Measurements from ENCODE around the gene RTN4IP1. TPM values are rescaled to one million over a fixed set of nuclear protein-coding genes. Genes with fewer than 3 reads are reported as not detected.

RTN4IP1 gene
- total and polyA plus RNA-seq, 2 of the 13 experiments (the other 11 are each of a cell fraction or from before 2014, with no cell fraction given), result 5.5 to 17.2 TPM

GRCh38 chr6:106572436-106572835, 56.9 kb downstream of the RTN4IP1 start:
- no peak overlapping the region for H3K27ac ChIP-seq (ENCODE audit: extremely low read length, insufficient read depth, low read length)
- H3K4me3 ChIP-seq (replicated peaks in 1 of 3; ENCODE audit: insufficient read depth in 1 of 3, low read depth in 2 of 3, low read length in 3 of 3), result no peak overlapping the region
- in situ Hi-C loops (cut with HindIII; ENCODE audit: extremely low pct_ligation_motif_present, low pct_unique_long_range_greater_than_20kb), result no loop called here
- DNase-seq (ENCODE audit: low spot score), result no peak
- 87% methylated on average over 5 of the region's 5 CpGs for WGBS (ENCODE audit: low lambda C conversion rate)
- H2AFZ ChIP-seq (ENCODE audit: low read length), result no peak overlapping the region
- no peak for TF ChIP-seq ZNF747 (CRISPR knock-in tag; IDR thresholded peaks at IDR 0.05; ENCODE audit: borderline replicate concordance)
- no peak for TF ChIP-seq FIP1L1 (IDR thresholded peaks at IDR 0.05; ENCODE audit: borderline replicate concordance, insufficient read depth, low read depth, low read length)
- no peak for TF ChIP-seq ZNF280B (CRISPR knock-in tag; IDR thresholded peaks at IDR 0.05; ENCODE audit: borderline replicate concordance)
- TF ChIP-seq NFE2L2 (IDR thresholded peaks at IDR 0.05; ENCODE audit: low read length), result no peak
- no peak for TF ChIP-seq SNAPC2 (CRISPR knock-in tag; IDR thresholded peaks at IDR 0.05)
- TF ChIP-seq, protein P1, sequence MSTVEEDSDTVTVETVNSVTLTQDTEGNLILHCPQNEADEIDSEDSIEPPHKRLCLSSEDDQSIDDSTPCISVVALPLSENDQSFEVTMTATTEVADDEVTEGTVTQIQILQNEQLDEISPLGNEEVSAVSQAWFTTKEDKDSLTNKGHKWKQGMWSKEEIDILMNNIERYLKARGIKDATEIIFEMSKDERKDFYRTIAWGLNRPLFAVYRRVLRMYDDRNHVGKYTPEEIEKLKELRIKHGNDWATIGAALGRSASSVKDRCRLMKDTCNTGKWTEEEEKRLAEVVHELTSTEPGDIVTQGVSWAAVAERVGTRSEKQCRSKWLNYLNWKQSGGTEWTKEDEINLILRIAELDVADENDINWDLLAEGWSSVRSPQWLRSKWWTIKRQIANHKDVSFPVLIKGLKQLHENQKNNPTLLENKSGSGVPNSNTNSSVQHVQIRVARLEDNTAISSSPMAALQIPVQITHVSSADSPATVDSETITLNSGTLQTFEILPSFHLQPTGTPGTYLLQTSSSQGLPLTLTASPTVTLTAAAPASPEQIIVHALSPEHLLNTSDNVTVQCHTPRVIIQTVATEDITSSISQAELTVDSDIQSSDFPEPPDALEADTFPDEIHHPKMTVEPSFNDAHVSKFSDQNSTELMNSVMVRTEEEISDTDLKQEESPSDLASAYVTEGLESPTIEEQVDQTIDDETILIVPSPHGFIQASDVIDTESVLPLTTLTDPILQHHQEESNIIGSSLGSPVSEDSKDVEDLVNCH (CRISPR knock-in tag; IDR thresholded peaks at IDR 0.05), result no peak
- no peak for TF ChIP-seq MAFF (IDR thresholded peaks at IDR 0.05; ENCODE audit: low read depth, low read length)
- TF ChIP-seq, protein P2, sequence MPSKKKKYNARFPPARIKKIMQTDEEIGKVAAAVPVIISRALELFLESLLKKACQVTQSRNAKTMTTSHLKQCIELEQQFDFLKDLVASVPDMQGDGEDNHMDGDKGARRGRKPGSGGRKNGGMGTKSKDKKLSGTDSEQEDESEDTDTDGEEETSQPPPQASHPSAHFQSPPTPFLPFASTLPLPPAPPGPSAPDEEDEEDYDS (CRISPR knock-in tag; IDR thresholded peaks at IDR 0.05), result no peak
- no peak for TF ChIP-seq ZNF580 (CRISPR knock-in tag; IDR thresholded peaks at IDR 0.05; ENCODE audit: borderline replicate concordance, low read depth)
- no peak for TF ChIP-seq NAIF1 (CRISPR knock-in tag; IDR thresholded peaks at IDR 0.05; ENCODE audit: borderline replicate concordance)
- no peak for TF ChIP-seq RBAK (CRISPR knock-in tag; IDR thresholded peaks at IDR 0.05)
- TF ChIP-seq ZMYM4 (CRISPR knock-in tag; IDR thresholded peaks at IDR 0.05), result no peak
- BruUV-seq (replicated peaks), result no TSS peak
- intact Hi-C loops (cut with micrococcal nuclease; ENCODE audit: unreplicated experiment), result no loop called here
- ChIA-PET POLR2A (no interaction called here), CTCF (ENCODE audit: low intra/inter-chr PET ratio, low total read pairs) (no interaction called here)
- no peaks in the 10 kb centered on the region for H3K79me2 ChIP-seq (ENCODE audit: insufficient read depth, low read length)
- no peak overlapping the region for H3K9ac ChIP-seq (ENCODE audit: insufficient read depth, low read depth, low read length)
- no peaks in the 10 kb centered on the region for H3K9me3 ChIP-seq (ENCODE audit: low read length)
- no peak; the same call in 2 of the 3 replicates for ATAC-seq
- no peak for FAIRE-seq
- H3K36me3 ChIP-seq (replicated peaks in 1 of 2; ENCODE audit: control insufficient read depth in 1 of 2, insufficient read depth in 2 of 2, low read length in 2 of 2), result peaks cover 2 to 23% of the 10 kb centered on the region in 2 experiments; a peak in 4 of 5 replicates
- H3K4me1 ChIP-seq (ENCODE audit: insufficient read depth, low read length), result peaks cover 13% of the 10 kb centered on the region
- H3K27me3 ChIP-seq (ENCODE audit: control insufficient read depth in 1 of 2, insufficient read depth in 2 of 2, low read length in 2 of 2), result no peaks in the 10 kb centered on the region
- no peaks in the 10 kb centered on the region for H4K20me1 ChIP-seq (ENCODE audit: insufficient read depth, low read length)
- no peak overlapping the region for H3K4me2 ChIP-seq (ENCODE audit: low read depth, low read length)

All from HepG2 (cell line).